Fibroblast of villous mesenchyme (primary cell): Measurements from ENCODE around the gene RFC5. TPM values are rescaled to one million over a fixed set of nuclear protein-coding genes. Genes with fewer than 3 reads are reported as not detected.

Experiments used
- DNase-seq: peaks from one replicate; pipeline ENCODE4 v3.0.0-alpha.2; 2010; ENCODE audit warnings: low read depth
- H3K4me3 ChIP-seq: 2 replicates; pipeline ENCODE4 v1.5.1; 2011; ENCODE audit warnings: low read depth, mild to moderate bottlenecking, low read length
- total RNA-seq: library from RNA; depleted of rRNA; stranded (reverse); fragments of >200 nt; gene quantifications from 2 replicates; pipeline ENCODE4 v1.2.3, GENCODE V29; 2012
- TF ChIP-seq, protein P1 (sequence below): IDR thresholded peaks from 2 replicates; pipeline ENCODE4 v1.5.1; 2012; ENCODE audit warnings: low read depth, mild to moderate bottlenecking, low read length; ENCODE audit not compliant: insufficient read depth

RFC5 gene
- total RNA-seq, 1 donor: 15.5 TPM

DNA sequence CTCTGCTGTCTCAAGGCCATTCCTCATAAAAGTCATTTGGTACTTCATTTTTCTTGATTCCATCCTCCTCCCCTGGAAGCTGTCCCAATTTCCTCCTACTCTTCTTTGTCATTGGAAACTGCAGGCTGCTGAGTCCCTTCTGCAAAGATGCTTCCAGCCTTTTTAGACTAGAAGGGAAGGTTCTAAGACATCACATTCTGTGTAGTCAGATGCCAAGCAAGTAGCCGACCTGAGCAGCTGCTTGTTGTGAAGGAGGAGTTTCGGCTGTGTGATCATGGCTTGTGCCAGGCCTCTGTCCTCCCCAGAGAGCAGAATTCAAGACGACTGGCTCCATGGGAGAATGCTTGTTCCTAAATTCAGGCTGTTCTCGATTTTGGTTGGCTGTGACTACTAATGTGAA lies 8.7 kb downstream of the RFC5 start:
- DNase-seq: no peak
- TF ChIP-seq, protein P1, sequence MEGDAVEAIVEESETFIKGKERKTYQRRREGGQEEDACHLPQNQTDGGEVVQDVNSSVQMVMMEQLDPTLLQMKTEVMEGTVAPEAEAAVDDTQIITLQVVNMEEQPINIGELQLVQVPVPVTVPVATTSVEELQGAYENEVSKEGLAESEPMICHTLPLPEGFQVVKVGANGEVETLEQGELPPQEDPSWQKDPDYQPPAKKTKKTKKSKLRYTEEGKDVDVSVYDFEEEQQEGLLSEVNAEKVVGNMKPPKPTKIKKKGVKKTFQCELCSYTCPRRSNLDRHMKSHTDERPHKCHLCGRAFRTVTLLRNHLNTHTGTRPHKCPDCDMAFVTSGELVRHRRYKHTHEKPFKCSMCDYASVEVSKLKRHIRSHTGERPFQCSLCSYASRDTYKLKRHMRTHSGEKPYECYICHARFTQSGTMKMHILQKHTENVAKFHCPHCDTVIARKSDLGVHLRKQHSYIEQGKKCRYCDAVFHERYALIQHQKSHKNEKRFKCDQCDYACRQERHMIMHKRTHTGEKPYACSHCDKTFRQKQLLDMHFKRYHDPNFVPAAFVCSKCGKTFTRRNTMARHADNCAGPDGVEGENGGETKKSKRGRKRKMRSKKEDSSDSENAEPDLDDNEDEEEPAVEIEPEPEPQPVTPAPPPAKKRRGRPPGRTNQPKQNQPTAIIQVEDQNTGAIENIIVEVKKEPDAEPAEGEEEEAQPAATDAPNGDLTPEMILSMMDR: no peak
- no peak overlapping the region for H3K4me3 ChIP-seq

DNA sequence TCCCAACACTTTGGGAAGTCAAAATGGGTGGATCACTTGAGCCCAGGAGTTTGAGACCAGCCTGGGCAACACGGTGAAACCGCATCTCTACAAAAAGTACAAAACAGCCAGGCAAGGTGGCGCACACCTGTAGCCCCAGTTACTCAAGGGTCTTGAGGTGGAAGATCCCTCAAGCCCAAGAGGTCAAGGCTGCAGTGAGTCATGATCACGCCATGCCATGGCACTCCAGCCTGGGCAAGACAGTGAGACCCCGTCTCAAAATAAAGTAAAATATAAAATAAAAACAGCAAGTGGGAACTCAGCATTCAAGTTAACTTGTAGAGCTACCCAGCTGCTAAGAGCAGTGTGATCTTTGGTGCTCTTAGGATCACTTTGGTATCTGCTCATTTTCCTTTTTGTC lies 12.7 kb downstream of the RFC5 start:
- H3K4me3 ChIP-seq: no peak overlapping the region
- no peak for DNase-seq
- TF ChIP-seq, protein P1: no peak

DNA sequence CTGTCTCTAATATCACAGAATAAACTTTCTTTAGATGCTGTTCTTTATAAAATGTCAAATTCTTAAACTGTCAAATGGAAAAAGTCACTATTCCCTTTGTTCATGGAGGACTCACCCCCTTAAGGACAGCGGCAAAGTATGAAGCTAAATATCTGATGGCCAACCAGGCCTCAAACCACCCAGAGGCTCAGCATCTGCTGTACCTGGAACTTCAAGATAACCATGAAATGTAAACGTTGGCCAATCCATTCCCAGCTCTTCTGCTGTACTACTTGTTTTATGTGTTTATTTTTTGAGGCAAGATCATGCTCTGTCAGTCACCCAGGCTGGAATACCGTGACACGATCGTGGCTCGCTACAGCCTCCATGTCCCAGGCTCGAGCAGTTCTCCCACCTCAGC lies 15.7 kb downstream of the RFC5 start:
- DNase-seq: no peak

DNA sequence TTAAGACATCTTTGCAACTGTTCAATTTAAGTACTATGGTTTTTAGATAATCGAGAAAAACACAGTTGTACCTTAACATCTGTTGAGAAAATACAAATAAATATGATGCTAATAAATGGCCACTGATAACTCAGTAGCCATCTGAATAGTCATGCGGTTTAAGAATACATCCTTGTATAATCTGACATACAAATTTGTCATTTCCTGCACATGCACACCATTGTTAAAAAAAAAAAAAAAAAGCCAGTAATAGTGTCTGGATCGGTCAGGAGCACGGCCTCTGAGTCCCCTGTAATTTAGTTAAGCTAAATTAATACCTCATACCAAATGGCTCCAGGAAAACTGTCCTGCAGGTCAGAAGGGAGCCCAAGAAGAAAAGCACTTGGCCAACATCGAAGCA lies 16.8 kb downstream of the RFC5 start:
- TF ChIP-seq, protein P1: no peak
- no peak for DNase-seq
- no peak overlapping the region for H3K4me3 ChIP-seq

More for the DNA sequence above, 15.7 kb downstream of the RFC5 start:
- no peak overlapping the region for H3K4me3 ChIP-seq
- TF ChIP-seq, protein P1: no peak

DNA sequence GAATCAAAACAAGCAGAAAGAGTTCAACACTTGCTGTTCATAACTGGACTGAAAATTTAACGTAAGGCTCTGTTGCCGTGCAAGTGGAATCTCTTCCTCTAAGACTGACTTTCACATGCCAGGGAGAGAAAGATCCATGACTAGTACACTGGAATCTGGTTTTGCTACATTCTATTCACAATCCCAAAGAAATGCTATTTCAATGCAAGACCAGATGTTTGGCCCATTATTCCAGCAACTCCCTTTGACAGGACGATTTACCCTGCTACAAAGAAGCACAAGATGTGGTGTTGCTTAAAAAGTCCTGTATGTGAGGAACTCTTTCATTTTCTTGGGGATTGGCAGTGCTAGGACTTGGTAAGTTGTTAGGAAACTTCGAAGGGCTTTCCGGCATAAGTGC lies 17.4 kb downstream of the RFC5 start:
- TF ChIP-seq, protein P1: no peak
- DNase-seq: peak; percentile 20
- no peak overlapping the region for H3K4me3 ChIP-seq

DNA sequence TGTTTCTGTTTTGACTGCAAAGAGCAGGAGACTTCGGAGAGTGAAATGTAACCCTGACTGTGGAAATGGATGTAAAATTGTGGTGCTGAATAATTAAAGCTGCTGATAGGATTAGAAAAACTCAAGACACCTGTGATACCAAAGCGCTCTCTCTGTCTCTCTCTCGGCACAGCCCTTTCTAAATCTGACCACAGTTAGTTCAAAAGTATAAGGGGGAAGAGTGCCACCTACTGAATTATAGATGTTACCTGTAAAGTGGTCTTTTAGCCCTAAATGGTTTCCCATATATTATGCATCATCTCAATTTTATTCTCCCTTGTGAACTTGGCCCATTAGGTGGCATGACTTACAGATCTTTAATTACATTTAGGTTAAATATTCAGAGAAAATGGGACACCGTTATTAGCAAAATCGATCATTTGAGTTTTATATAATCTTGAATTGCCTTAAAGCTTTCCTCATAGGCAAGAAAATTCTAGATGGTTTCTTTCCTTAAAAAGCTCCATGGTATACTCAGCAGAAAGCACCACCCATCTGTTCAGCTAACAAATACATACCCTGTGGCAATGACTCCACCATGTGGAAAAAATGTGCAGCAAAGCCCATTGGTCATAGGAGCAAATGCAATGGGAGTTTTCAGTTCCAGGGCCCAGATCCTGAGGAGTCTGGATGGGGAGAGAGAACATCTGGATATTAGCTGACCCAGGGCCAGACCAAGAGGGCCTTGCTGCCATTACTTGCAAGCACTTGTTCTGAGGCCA lies 18.1 kb downstream of the RFC5 start:
- TF ChIP-seq, protein P1: peak; percentile 47
- H3K4me3 ChIP-seq: no peak overlapping the region
- peak; percentile 61 for DNase-seq
